T-helper 2 cell treated with Interferon-gamma antibody and Interleukin-4, amounts not matched to agents 5 μg/mL and 100 μg/mL, for 36 hours (primary cell): ENCODE results near the gene HSH2D.

ENCODE experiments used
- DNase-seq: peaks from one replicate; pipeline ENCODE4 v3.0.0; 2021; ENCODE audit warnings: low spot score
- H3K27ac Mint-ChIP-seq: one replicate; pipeline ENCODE4 v1.8.0; 2021; ENCODE audit warnings: mild to moderate bottlenecking, mixed read lengths
- H3K27me3 Mint-ChIP-seq: one replicate; pipeline ENCODE4 v1.8.0; 2021; ENCODE audit warnings: low read depth, mixed read lengths
- H3K36me3 Mint-ChIP-seq: one replicate; pipeline ENCODE4 v1.8.0; 2021; ENCODE audit warnings: low read depth, mixed read lengths
- H3K4me1 Mint-ChIP-seq: one replicate; pipeline ENCODE4 v1.8.0; 2021; ENCODE audit warnings: low read depth, mixed read lengths
- H3K4me3 Mint-ChIP-seq: one replicate; pipeline ENCODE4 v1.8.0; 2022; ENCODE audit warnings: mild to moderate bottlenecking, moderate library complexity, mixed read lengths
- H3K9me3 Mint-ChIP-seq: one replicate; pipeline ENCODE4 v1.8.0; 2021; ENCODE audit warnings: mixed read lengths

The HSH2D gene

DNA sequence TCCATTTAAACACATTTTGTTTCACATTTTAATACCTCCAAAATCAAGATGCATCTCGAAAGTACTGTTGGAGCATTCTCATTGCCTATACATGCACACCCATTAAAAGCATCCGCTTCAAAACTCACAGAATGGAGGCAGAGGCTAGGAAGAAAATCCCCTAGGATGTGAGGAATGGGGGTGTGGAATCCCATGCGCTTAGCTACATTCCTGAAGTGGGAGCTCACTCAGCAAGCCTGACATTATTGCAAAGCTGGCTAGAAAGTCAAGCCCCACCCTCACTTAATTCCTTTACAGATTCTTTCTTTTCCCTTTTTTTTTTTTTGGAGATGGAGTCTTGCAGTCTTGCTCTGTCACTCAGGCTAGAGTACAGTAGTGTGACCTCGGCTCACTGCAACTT is 37.1 kb downstream of the HSH2D start:
- Mint-ChIP-seq H3K27ac (no peak overlapping the region), H3K9me3 (no peaks in the 10 kb centered on the region), H3K4me3 (no peak overlapping the region), H3K4me1 (peaks cover 7% of the 10 kb centered on the region), H3K27me3 (peaks cover 3% of the 10 kb centered on the region), H3K36me3 (peaks cover 5% of the 10 kb centered on the region)
- DNase-seq = no peak

GRCh38 chr19:16184665-16185122 is 41.2 kb downstream of the HSH2D start:
- H3K27me3 Mint-ChIP-seq = peaks cover 2% of the 10 kb centered on the region
- no peak for DNase-seq
- H3K36me3 Mint-ChIP-seq = peaks cover 26% of the 10 kb centered on the region
- H3K9me3 Mint-ChIP-seq = no peaks in the 10 kb centered on the region
- peaks cover 16% of the 10 kb centered on the region for H3K4me1 Mint-ChIP-seq
- peak overlapping the region; percentile 98 for H3K4me3 Mint-ChIP-seq
- peak overlapping the region; percentile 95 for H3K27ac Mint-ChIP-seq

DNA sequence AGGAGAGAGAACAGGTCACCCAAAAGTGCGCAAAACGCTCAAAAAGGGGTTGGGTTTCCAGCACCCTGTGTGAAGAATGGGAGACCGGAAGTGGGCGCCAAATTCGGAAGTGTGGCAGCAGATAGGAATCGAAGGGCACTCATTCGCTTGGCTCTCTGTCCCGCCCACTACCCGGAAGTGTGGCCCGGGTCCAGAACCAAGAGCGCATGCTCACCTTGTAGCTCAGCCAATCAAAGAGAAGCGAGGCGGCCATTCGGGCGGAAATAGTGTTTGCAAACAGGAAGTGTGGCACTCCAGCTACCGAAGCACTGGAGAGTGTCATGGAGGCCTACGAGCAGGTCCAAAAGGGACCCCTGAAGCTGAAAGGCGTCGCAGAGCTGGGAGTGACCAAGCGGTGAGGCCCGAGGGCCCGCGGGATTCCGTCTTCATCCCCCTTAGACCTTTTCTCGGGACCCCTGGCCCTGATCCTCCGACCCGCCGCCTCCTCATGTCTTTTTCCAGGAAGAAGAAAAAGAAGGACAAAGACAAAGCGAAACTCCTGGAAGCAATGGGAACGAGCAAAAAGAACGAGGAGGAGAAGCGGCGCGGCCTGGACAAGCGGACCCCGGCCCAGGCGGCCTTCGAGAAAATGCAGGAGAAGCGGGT is 41.8 kb downstream of the HSH2D start, which contains the start of gene FAM32A:
TSS of gene FAM32A (plus strand) at position 288 of the 645 bp plus-strand sequence. CDS start at position 321, 33 bp downstream.
- peak within 1 kb of the TSS; percentile 95 for H3K27ac Mint-ChIP-seq
- peak within 1 kb of the TSS; percentile 98 for H3K4me3 Mint-ChIP-seq
- H3K4me1 Mint-ChIP-seq = peaks cover 16% of the 10 kb centered on the region
- no peaks in the 10 kb centered on the region for H3K27me3 Mint-ChIP-seq
- peaks cover 32% of the 10 kb centered on the region for H3K36me3 Mint-ChIP-seq
- DNase-seq = peak; percentile 100
- no peaks in the 10 kb centered on the region for H3K9me3 Mint-ChIP-seq

DNA sequence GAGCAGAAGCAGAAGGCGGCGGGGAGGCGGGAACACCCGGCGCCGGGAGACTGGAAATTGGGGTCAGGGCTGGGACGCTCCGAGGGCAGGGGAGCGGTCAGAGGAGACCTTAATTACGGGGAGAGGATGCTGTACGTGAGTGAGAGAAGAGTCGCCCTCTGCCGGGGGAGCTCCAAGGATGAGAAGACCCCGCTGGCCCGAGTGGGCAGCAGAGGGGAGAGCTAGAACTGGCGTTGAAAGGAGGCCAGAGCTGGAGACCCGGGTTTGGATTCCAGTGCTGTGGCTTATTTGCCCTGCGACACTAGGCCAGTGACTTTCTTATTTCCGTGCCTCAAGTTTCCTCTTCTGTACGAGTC is 42.3 kb downstream of the HSH2D start:
- Mint-ChIP-seq H3K4me3 (peak overlapping the region; percentile 98), H3K9me3 (no peaks in the 10 kb centered on the region), H3K27ac (peak overlapping the region; percentile 95), H3K4me1 (peaks cover 16% of the 10 kb centered on the region), H3K27me3 (no peaks in the 10 kb centered on the region), H3K36me3 (peaks cover 34% of the 10 kb centered on the region)
- DNase-seq = peak; percentile 29

DNA sequence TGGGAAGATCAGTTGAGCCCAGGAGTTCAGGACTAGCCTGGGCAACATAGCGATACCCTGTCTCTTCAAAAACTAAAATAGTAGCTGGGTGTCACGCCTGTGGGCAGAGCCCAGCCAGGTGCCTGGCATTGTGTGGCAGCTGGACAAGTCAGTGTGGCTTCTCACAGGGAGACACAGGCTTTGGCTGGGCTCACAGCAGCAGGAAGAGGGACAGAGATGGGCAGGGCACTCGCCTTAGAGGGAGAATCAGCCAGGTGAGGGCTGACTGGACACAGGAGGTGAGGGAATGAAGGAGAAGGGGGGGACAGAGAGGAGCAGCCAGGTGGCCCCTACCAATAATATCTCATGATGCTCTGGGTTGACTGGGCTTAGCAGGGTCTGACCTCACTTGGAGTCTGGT is 45.0 kb downstream of the HSH2D start:
- DNase-seq = no peak
- Mint-ChIP-seq H3K4me3 (no peak overlapping the region), H3K9me3 (no peaks in the 10 kb centered on the region), H3K4me1 (peaks cover 11% of the 10 kb centered on the region), H3K27ac (no peak overlapping the region), H3K36me3 (peaks cover 46% of the 10 kb centered on the region), H3K27me3 (no peaks in the 10 kb centered on the region)

- Mint-ChIP-seq H3K4me3 (no peak overlapping the region), H3K4me1 (peaks cover 9% of the 10 kb centered on the region), H3K27ac (no peak overlapping the region), H3K9me3 (no peaks in the 10 kb centered on the region), H3K27me3 (no peaks in the 10 kb centered on the region), H3K36me3 (peaks cover 46% of the 10 kb centered on the region)
- DNase-seq = no peak
These were observed 46.7 kb downstream of the HSH2D start for GRCh38 chr19:16190198-16190597.

GRCh38 chr19:16190736-16191135 is 47.3 kb downstream of the HSH2D start:
- Mint-ChIP-seq H3K27ac (no peak overlapping the region), H3K27me3 (no peaks in the 10 kb centered on the region), H3K36me3 (peaks cover 42% of the 10 kb centered on the region), H3K4me1 (peaks cover 9% of the 10 kb centered on the region), H3K4me3 (no peak overlapping the region), H3K9me3 (no peaks in the 10 kb centered on the region)
- DNase-seq = no peak

GRCh38 chr19:16191216-16191908 is 47.9 kb downstream of the HSH2D start:
- no peaks in the 10 kb centered on the region for H3K9me3 Mint-ChIP-seq
- H3K27me3 Mint-ChIP-seq = no peaks in the 10 kb centered on the region
- H3K4me3 Mint-ChIP-seq = no peak overlapping the region
- peaks cover 42% of the 10 kb centered on the region for H3K36me3 Mint-ChIP-seq
- H3K4me1 Mint-ChIP-seq = peaks cover 11% of the 10 kb centered on the region
- DNase-seq = no peak
- H3K27ac Mint-ChIP-seq = no peak overlapping the region

DNA sequence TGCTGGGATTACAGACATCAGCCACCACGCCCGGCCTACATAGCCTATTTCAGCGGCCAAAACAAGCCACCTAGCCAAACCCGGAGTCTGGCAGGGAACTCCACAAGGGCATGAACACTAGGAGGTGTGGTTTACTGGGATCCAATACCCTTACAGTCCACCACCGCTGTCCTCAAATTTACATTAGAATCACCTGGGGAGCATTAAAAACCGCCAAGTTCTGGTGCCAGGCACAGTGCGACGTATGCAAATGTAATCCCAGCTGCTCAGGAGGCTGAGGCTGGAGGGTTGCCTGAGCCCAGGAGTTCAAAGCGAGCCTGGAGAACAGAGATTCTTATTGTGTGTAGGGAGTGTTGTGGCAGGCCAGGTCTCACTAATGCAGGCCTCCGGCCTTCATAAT is 50.0 kb downstream of the HSH2D start:
- Mint-ChIP-seq H3K4me3 (no peak overlapping the region), H3K27ac (no peak overlapping the region)

DNA sequence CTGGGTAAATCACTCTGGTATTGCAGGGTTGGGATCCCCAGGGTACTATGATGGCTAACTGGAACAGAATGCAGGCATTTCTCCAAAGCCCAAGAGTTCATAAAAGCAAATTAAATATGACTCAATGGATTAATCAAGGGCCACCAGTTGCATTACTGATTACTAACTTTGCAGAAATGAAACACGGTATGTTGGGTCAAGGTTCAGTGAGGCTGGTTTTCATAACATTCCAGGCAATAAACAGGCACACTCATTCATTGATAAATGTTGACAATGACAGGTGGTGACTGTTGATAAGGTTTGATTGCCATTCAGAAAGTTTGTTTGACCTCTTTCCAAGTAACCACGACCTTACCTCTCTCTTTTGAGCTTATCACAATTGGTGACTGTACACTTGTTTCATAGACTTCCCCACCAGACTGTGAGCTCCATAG is 53.7 kb downstream of the HSH2D start:
- no peaks in the 10 kb centered on the region for H3K27me3 Mint-ChIP-seq
- H3K36me3 Mint-ChIP-seq = peaks cover 17% of the 10 kb centered on the region
- peaks cover 25% of the 10 kb centered on the region for H3K4me1 Mint-ChIP-seq
- peak overlapping the region; percentile 95 for H3K27ac Mint-ChIP-seq
- H3K4me3 Mint-ChIP-seq = peak overlapping the region; percentile 99
- DNase-seq = no peak
- H3K9me3 Mint-ChIP-seq = no peaks in the 10 kb centered on the region

More for the DNA sequence above, 50.0 kb downstream of the HSH2D start:
- Mint-ChIP-seq H3K36me3 (peaks cover 29% of the 10 kb centered on the region), H3K9me3 (no peaks in the 10 kb centered on the region), H3K27me3 (no peaks in the 10 kb centered on the region), H3K4me1 (peaks cover 10% of the 10 kb centered on the region)
- no peak for DNase-seq

GRCh38 chr19:16197622-16198369 is 54.3 kb downstream of the HSH2D start, which contains the start of gene AP1M1:
TSS of gene AP1M1 (plus strand) at chr19:16197911. CDS start at chr19:16198027, 116 bp downstream.
- H3K4me1 Mint-ChIP-seq = peaks cover 31% of the 10 kb centered on the region
- DNase-seq = peak; percentile 100

GRCh38 chr19:16198370-16198651 is 54.8 kb downstream of the HSH2D start:
- DNase-seq = no peak
- Mint-ChIP-seq H3K27me3 (no peaks in the 10 kb centered on the region), H3K4me3 (peak overlapping the region; percentile 87), H3K27ac (peak overlapping the region; percentile 65), H3K9me3 (no peaks in the 10 kb centered on the region), H3K4me1 (peaks cover 32% of the 10 kb centered on the region), H3K36me3 (peaks cover 23% of the 10 kb centered on the region)

More at GRCh38 chr19:16197622-16198369, 54.3 kb downstream of the HSH2D start, which contains the start of gene AP1M1:
- peak within 1 kb of the TSS; percentile 95 for H3K27ac Mint-ChIP-seq
- peaks cover 22% of the 10 kb centered on the region for H3K36me3 Mint-ChIP-seq
- peak within 1 kb of the TSS; percentile 99 for H3K4me3 Mint-ChIP-seq
- no peaks in the 10 kb centered on the region for H3K9me3 Mint-ChIP-seq
- H3K27me3 Mint-ChIP-seq = no peaks in the 10 kb centered on the region

DNA sequence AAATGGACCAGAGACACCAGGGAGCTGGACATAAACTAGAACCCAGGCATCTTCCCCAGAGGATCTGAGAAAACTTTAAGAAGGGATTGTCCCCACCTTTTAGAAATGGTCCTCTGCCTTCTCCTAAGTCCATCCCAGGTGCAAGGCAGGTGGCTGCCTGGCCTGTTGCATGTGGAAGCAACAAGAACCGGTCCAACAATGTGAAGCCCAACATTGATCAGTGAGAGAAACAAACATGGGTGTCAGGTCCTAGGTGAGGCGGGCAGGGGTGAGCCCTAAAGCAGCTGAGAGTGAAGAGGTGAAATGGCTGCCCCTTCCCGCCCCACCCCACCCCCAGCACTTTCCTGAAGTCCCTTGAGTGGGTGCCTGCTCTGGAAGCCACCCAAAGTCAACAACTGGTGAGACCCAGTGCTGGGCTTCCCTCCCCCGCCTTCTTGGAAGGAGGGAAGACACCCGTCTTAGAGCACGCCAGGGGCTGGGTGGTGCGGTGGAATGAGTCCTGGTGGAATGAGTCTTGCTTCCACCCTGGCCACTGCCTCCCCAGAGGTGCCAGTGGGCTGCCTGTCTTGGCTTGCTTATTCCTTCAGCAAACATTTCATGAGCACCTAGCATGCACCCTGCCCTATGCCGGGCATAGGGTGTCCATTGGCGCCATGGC is 55.9 kb downstream of the HSH2D start:
- Mint-ChIP-seq H3K4me1 (peaks cover 32% of the 10 kb centered on the region), H3K9me3 (no peaks in the 10 kb centered on the region), H3K4me3 (peak overlapping the region; percentile 87), H3K27me3 (no peaks in the 10 kb centered on the region), H3K27ac (peak overlapping the region; percentile 39), H3K36me3 (peaks cover 28% of the 10 kb centered on the region)
- DNase-seq = no peak
